HepG2 (cell line): Measurements from ENCODE around the gene SHF. TPM values are rescaled to one million over a fixed set of nuclear protein-coding genes. Genes with fewer than 3 reads are reported as not detected.

Source experiments
- AHDC1 ChIP-seq: sonication (generic); formaldehyde crosslinking; IDR thresholded peaks from 2 replicates; pipeline ENCODE4 v1.5.1; 2020; ENCODE audit warnings: mild to moderate bottlenecking, missing genetic modification reagents, borderline replicate concordance
- CBFB ChIP-seq: sonication (generic); formaldehyde crosslinking; IDR thresholded peaks from 2 replicates; pipeline ENCODE4 v1.4.0; 2020; ENCODE audit warnings: missing genetic modification reagents
- CSRNP2 ChIP-seq: sonication (generic); formaldehyde crosslinking; conservative IDR thresholded peaks from 2 replicates; pipeline ENCODE4 v1.8.0; 2022; ENCODE audit warnings: low read depth, missing genetic modification reagents
- GRHL1 ChIP-seq: sonication (generic); formaldehyde crosslinking; conservative IDR thresholded peaks from 2 replicates; pipeline ENCODE4 v1.8.0; 2022; ENCODE audit warnings: missing genetic modification reagents
- MTA1 ChIP-seq: sonication (generic); formaldehyde crosslinking; IDR thresholded peaks from 2 replicates; pipeline ENCODE4 v1.4.0; 2020; ENCODE audit warnings: missing genetic modification reagents, mild to moderate bottlenecking, borderline replicate concordance
- NCOA2 ChIP-seq: sonication (generic); formaldehyde crosslinking; IDR thresholded peaks from 2 replicates; pipeline ENCODE4 v1.8.0; 2022; ENCODE audit warnings: inconsistent platforms
- NFIC ChIP-seq: IDR thresholded peaks from 2 replicates; pipeline ENCODE4 v1.6.1; 2012; ENCODE audit warnings: mild to moderate bottlenecking, low read length, inconsistent platforms
- PITX1 ChIP-seq: sonication (generic); formaldehyde crosslinking; IDR thresholded peaks from 2 replicates; pipeline ENCODE4 v1.5.1; 2020; ENCODE audit warnings: mild to moderate bottlenecking, missing genetic modification reagents
- SOX6 ChIP-seq, 2 experiments: fragments of 450-650 bp in 1 of 2; sonication (generic) in 1 of 2; formaldehyde crosslinking in 1 of 2; IDR thresholded peaks; 2 replicates each; pipeline versions ENCODE4 v1.4.0 to v1.6.1; 2017 to 2020; ENCODE audit warnings: antibody characterized with exemption in 1 of 2, mild to moderate bottlenecking in 1 of 2, missing genetic modification reagents in 1 of 2
- THYN1 ChIP-seq: sonication (generic); formaldehyde crosslinking; IDR thresholded peaks from 2 replicates; pipeline ENCODE4 v1.8.1; 2023; ENCODE audit warnings: low read depth, mild to moderate bottlenecking, moderate library complexity, missing genetic modification reagents, borderline replicate concordance
- ZBTB25 ChIP-seq: IDR thresholded peaks from 2 replicates; pipeline ENCODE4 v1.6.1; 2018; ENCODE audit warnings: missing genetic modification reagents
- ZNF232 ChIP-seq: sonication (generic); formaldehyde crosslinking; IDR thresholded peaks from 2 replicates; pipeline ENCODE4 v1.4.0; 2020; ENCODE audit warnings: missing genetic modification reagents, borderline replicate concordance
- ZNF503 ChIP-seq: sonication (generic); formaldehyde crosslinking; IDR thresholded peaks from 2 replicates; pipeline ENCODE4 v1.4.0; 2020; ENCODE audit warnings: missing genetic modification reagents
- ZNF724P ChIP-seq: sonication (generic); formaldehyde crosslinking; IDR thresholded peaks from 2 replicates; pipeline ENCODE4 v1.8.0; 2022; ENCODE audit warnings: missing genetic modification reagents, borderline replicate concordance
- ZNF891 ChIP-seq: sonication (generic); formaldehyde crosslinking; IDR thresholded peaks from 2 replicates; pipeline ENCODE4 v1.5.0; 2020; ENCODE audit warnings: mild to moderate bottlenecking, missing genetic modification reagents
- ZSCAN29 ChIP-seq: sonication (generic); formaldehyde crosslinking; conservative IDR thresholded peaks from 2 replicates; pipeline ENCODE4 v1.4.0; 2020; ENCODE audit warnings: mild to moderate bottlenecking, missing genetic modification reagents
- polyA plus RNA-seq, 8 experiments: library from polyadenylated mRNA; depleted of rRNA in 3 of 8; stranded (reverse) in 7 of 8; unstranded in 1 of 8; fragments of >200 nt; fragmentation: Illumina TruSeq in 4 of 8; extraction: Trizol in 4 of 8; gene quantifications; 2 replicates each; pipeline versions ENCODE4 v1.2.1 to v1.2.3, GENCODE V29; 2011 to 2016; ENCODE audit warnings: low read depth in 4 of 8, missing spikeins in 1 of 8, mixed read lengths in 1 of 8; ENCODE audit not compliant: insufficient read depth in 1 of 8
- total RNA-seq, 5 experiments: library from RNA; depleted of rRNA; stranded (reverse); fragments of >200 nt; fragmentation: Illumina TruSeq; extraction: Trizol; gene quantifications; 2 replicates each; pipeline ENCODE4 v1.2.3, GENCODE V29; 2016; ENCODE audit warnings: low read depth in 1 of 5

The SHF gene
- total and polyA plus RNA-seq, 2 of the 13 experiments (the other 11 are each of a cell fraction or from before 2014, with no cell fraction given) = 20.9 to 25.5 TPM

GRCh38 chr15:45162771-45163507 lies 24.8 kb downstream of the SHF start (continued):
- TF ChIP-seq NFIC (no peak), ZNF232 (CRISPR knock-in tag) (no peak), CBFB (CRISPR knock-in tag) (no peak), PITX1 (CRISPR knock-in tag) (no peak), MTA1 (CRISPR knock-in tag) (no peak), ZSCAN29 (CRISPR knock-in tag) (no peak), THYN1 (CRISPR knock-in tag) (no peak), ZNF891 (CRISPR knock-in tag) (no peak), ZNF724P (no peak), CSRNP2 (CRISPR knock-in tag) (no peak), GRHL1 (no peak), ZBTB25 (CRISPR knock-in tag) (no peak), AHDC1 (CRISPR knock-in tag) (no peak), SOX6 (IDR thresholded peaks at IDR 0.05) (no peak), SOX6 (CRISPR knock-in tag; IDR thresholded peaks at IDR 0.05) (no peak), ZNF503 (no peak), NCOA2 (CRISPR knock-in tag) (no peak)
